GM21381 (cell line): ENCODE data around the gene VASN.
A peak's percentile ranks its signal among the peaks of the same experiment; 100 is the strongest.
"Not testable (repeated sequence)": the region's sequence is repeated elsewhere in the genome, so short reads cannot be mapped to it uniquely, and the experiment has no call there.

ENCODE experiments used
- ATAC-seq: cut with Tn5 transposase; IDR thresholded peaks from one replicate; pipeline ENCODE4 v1.9.1; 2021; ENCODE audit warnings: mild to moderate bottlenecking, moderate library complexity; ENCODE audit not compliant: unreplicated experiment

VASN gene

GRCh38 chr16:4371357-4372000 lies at the start of gene VASN:
TSS of gene VASN (plus strand) at chr16:4371848. CDS start at chr16:4380878, 9,030 bp downstream.
- ATAC-seq, result no peak

GRCh38 chr16:4322121-4323052 lies 49.3 kb upstream of the VASN start:
- ATAC-seq, result no peak

- no peak for ATAC-seq
Measured at GRCh38 chr16:4323071-4323844, 48.4 kb upstream of the VASN start.

GRCh38 chr16:4323845-4324488 lies 47.7 kb upstream of the VASN start:
- no peak for ATAC-seq

GRCh38 chr16:4324492-4325252 lies 47.0 kb upstream of the VASN start:
- no peak for ATAC-seq

- ATAC-seq, result no peak
Measured at GRCh38 chr16:4325253-4325758, 46.3 kb upstream of the VASN start.

GRCh38 chr16:4327386-4328045 lies 44.1 kb upstream of the VASN start:
- ATAC-seq, result no peak

- no peak for ATAC-seq
Measured at GRCh38 chr16:4328046-4328781, 43.4 kb upstream of the VASN start.

GRCh38 chr16:4328782-4329775 lies 42.6 kb upstream of the VASN start:
- no peak for ATAC-seq

- ATAC-seq, result peak; percentile 52
Measured at GRCh38 chr16:4330277-4330874, 41.3 kb upstream of the VASN start.

GRCh38 chr16:4332083-4332482 lies 39.6 kb upstream of the VASN start:
- no peak for ATAC-seq

- ATAC-seq, result no peak
Measured at GRCh38 chr16:4332623-4333307, 38.9 kb upstream of the VASN start.

- no peak for ATAC-seq
Measured at GRCh38 chr16:4333308-4333638, 38.4 kb upstream of the VASN start.

GRCh38 chr16:4333714-4334113 lies 37.9 kb upstream of the VASN start:
- not testable (repeated sequence) for ATAC-seq

GRCh38 chr16:4334724-4335495 lies 36.7 kb upstream of the VASN start:
- ATAC-seq, result no peak
